OCI-LY1 (cell line): ENCODE data around the gene ZDHHC12.

Source experiments
- CTCF ChIP-seq: fragments of 200-600 bp; sonication (generic), shearing (Covaris generic); IDR thresholded peaks from 2 replicates; pipeline ENCODE4 v1.5.1; 2017; ENCODE audit warnings: mild to moderate bottlenecking, antibody characterized with exemption, low read length, moderate library complexity, mixed read lengths
- EZH2 ChIP-seq: fragments of 200-600 bp; sonication (generic), shearing (Covaris generic); IDR thresholded peaks from 2 replicates; pipeline ENCODE4 v1.8.0; 2017; ENCODE audit warnings: borderline replicate concordance, mixed run types, mild to moderate bottlenecking, antibody characterized with exemption, low read length, moderate library complexity, mixed read lengths

GRCh38 chr9:128722380-128723351 lies 1.3 kb downstream of the ZDHHC12 start:
- TF ChIP-seq CTCF: no peak
- TF ChIP-seq EZH2: no peak
